Measurements from ENCODE around the gene STAG3. TPM values are rescaled to one million over a fixed set of nuclear protein-coding genes. Genes with fewer than 3 reads are reported as not detected.
A peak's percentile ranks its signal among the peaks of the same experiment; 100 is the strongest.

Gene STAG3
- total and polyA plus RNA-seq, 10 of the 15 experiments (the other 5 are each of a cell fraction or from before 2014, with no cell fraction given), result 73.0 to 306 (median 120) TPM

DNA sequence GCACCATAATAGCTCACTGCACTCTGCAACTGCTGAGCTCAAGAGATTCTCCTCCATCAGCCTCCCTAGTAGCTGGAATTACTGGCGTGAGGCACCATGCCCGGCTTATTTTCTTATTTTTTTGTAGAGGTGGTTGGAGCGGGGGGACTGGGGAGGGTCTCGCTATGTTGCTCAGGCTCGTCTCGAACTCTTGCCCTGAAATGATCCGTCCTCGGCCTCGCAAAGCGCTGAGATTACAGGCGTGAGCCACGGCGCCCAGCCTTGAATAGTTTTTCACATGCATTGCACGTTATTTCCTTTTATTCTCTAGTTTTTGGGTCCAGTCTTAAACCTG is 29.5 kb upstream of the STAG3 start:
- peak overlapping the region; percentile 55 for H2AFZ ChIP-seq (ENCODE audit: control insufficient read depth, low read depth, low read length)
- H3K27me3 ChIP-seq (replicated peaks in 1 of 2; ENCODE audit: control insufficient read depth in 2 of 2, insufficient read depth in 2 of 2, low read length in 1 of 2), result no peaks in the 10 kb centered on the region
- ChIA-PET CTCF (interaction anchor here (0.6 to 5.7 kb wide), 14 partner anchors 8 to 545 kb away, joined by 3 to 43 read pairs (median 4); no protein-coding TSS in a partner anchor), POLR2A (interaction anchor here (0.6 to 2.6 kb wide), 21 partner anchors 9 to 682 kb away, joined by 3 to 28 read pairs (median 5); partner anchors contain the start of genes AP4M1, GAL3ST4, GPC2 and MCM7), RAD21 (ENCODE audit: unreplicated experiment) (interaction anchor here (0.6 to 2.4 kb wide), 19 partner anchors 9 to 259 kb away, joined by 3 to 17 read pairs (median 4); partner anchors contain the start of genes GPC2 and PVRIG), SMC1A (ENCODE audit: uncharacterized antibody, unreplicated experiment) (interaction anchor here (0.8 to 2.3 kb wide), 18 partner anchors 10 to 259 kb away, joined by 3 to 12 read pairs (median 3); no protein-coding TSS in a partner anchor)
- no peak for DNase-seq (ENCODE audit: low read depth, low spot score)
- H3K9ac ChIP-seq (ENCODE audit: control insufficient read depth, insufficient read depth, low read length), result peak overlapping the region; percentile 58
- peak overlapping the region; percentile 85 for H3K4me2 ChIP-seq (ENCODE audit: control insufficient read depth, insufficient read depth)
- H3K9me3 ChIP-seq (replicated peaks; ENCODE audit: control insufficient read depth, insufficient read depth, low read length), result no peaks in the 10 kb centered on the region
- no peak for ATAC-seq
- intact Hi-C loops (cut with micrococcal nuclease; ENCODE audit: unreplicated experiment), result loop anchor here (1.0 to 5.0 kb wide), 3 partner anchors 47 to 69 kb away; partner anchors contain the start of genes AP4M1, MCM7 and PVRIG
- TSS peak; percentile 84 for BruUV-seq (replicated peaks)
- peaks cover 5% of the 10 kb centered on the region; the same call in 1 of the 2 replicates for H3K4me1 ChIP-seq (ENCODE audit: control insufficient read depth, insufficient read depth, low read length)
- H4K20me1 ChIP-seq (ENCODE audit: control insufficient read depth, insufficient read depth), result no peaks in the 10 kb centered on the region
- peaks cover 22% of the 10 kb centered on the region for H3K79me2 ChIP-seq (ENCODE audit: control insufficient read depth, insufficient read depth, low read length)
- FAIRE-seq, result no peak
- 10% methylated on average over 14 of the region's 14 CpGs for WGBS (ENCODE audit: insufficient coverage, insufficient replicate concordance, low lambda C conversion rate, missing lambda C conversion rate)
- H3K4me3 ChIP-seq, result peak overlapping the region; percentile 60
- peak overlapping the region; percentile 71 for H3K27ac ChIP-seq (ENCODE audit: control insufficient read depth, insufficient read depth)
- in situ Hi-C loops (cut with MboI), result no loop called here
- TF ChIP-seq, protein P1, sequence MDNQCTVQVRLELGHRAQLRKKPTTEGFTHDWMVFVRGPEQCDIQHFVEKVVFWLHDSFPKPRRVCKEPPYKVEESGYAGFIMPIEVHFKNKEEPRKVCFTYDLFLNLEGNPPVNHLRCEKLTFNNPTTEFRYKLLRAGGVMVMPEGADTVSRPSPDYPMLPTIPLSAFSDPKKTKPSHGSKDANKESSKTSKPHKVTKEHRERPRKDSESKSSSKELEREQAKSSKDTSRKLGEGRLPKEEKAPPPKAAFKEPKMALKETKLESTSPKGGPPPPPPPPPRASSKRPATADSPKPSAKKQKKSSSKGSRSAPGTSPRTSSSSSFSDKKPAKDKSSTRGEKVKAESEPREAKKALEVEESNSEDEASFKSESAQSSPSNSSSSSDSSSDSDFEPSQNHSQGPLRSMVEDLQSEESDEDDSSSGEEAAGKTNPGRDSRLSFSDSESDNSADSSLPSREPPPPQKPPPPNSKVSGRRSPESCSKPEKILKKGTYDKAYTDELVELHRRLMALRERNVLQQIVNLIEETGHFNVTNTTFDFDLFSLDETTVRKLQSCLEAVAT (IDR thresholded peaks at IDR 0.05), result 0 out of 2 replicates have a peak, but pooled peaks have one; percentile 14
- TF ChIP-seq ZNF207 (IDR thresholded peaks at IDR 0.05; ENCODE audit: borderline replicate concordance), result 0 out of 2 replicates have a peak, but pooled peaks have one; percentile 32
- 0 out of 2 replicates have a peak, but pooled peaks have one; percentile 7 for TF ChIP-seq PAX5 (IDR thresholded peaks at IDR 0.05; ENCODE audit: borderline replicate concordance, low read depth, low read length)
- TF ChIP-seq ZNF274 (IDR thresholded peaks at IDR 0.05; ENCODE audit: insufficient read depth, insufficient read length), result no peak
- TF ChIP-seq FOXM1 (IDR thresholded peaks at IDR 0.05; ENCODE audit: low read depth, low read length), result no peak
- H3K36me3 ChIP-seq (ENCODE audit: control insufficient read depth in 2 of 2, insufficient read depth in 2 of 2, low read length in 1 of 2), result no peaks in the 10 kb centered on the region; a peak in 3 of 4 replicates
